Kidney tubule cell (primary cell): ENCODE results near the gene GRIN2A.
A peak's percentile ranks its signal among the peaks of the same experiment; 100 is the strongest.

ENCODE experiments used
- DNase-seq: peaks from one replicate; pipeline ENCODE4 v3.0.0-alpha.2; 2018; ENCODE audit warnings: low spot score

The GRIN2A gene

GRCh38 chr16:10031473-10031872 lies 150.8 kb downstream of the GRIN2A start:
- DNase-seq: no peak

- no peak for DNase-seq
Observed at GRCh38 chr16:10028644-10029043, 153.6 kb downstream of the GRIN2A start.

- no peak for DNase-seq
Observed at GRCh38 chr16:10027553-10027952, 154.7 kb downstream of the GRIN2A start.

DNA sequence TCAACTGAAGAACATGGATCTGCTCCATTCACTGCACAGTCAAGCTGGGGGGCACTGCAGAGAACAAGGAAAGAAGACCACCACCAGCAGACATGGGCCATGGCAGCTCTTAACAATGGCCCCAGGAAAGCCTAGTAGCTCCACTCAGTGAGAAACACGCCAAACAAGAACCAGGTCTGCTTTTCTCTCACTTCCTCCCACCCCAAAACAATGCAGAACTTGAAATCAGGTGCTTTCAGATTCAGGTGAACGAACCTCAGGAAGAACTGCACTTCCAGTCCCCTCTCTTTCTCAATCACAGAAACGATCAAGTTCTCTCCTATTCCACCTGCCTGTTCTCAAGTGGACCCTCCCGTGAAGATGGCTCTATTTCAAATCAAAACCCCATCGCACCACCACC lies 155.6 kb downstream of the GRIN2A start:
- DNase-seq: no peak

DNA sequence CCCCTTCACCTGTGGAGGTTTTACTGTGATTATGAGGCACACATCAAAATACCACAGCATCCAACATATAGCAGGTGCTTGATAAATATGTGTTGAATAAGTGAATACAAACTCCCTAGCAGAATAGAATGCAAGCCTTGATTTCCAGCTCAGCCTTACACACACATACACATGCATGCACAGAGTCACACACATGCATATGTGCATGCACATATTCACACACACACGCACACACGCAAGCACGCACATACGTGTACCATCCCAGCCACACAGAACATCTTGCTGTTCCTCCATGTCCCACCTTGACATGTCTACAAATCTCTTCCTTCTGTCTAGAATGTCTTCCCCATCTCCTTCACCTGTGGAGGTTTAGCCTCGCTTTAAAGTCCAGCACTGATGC lies 160.1 kb downstream of the GRIN2A start:
- DNase-seq: no peak

DNA sequence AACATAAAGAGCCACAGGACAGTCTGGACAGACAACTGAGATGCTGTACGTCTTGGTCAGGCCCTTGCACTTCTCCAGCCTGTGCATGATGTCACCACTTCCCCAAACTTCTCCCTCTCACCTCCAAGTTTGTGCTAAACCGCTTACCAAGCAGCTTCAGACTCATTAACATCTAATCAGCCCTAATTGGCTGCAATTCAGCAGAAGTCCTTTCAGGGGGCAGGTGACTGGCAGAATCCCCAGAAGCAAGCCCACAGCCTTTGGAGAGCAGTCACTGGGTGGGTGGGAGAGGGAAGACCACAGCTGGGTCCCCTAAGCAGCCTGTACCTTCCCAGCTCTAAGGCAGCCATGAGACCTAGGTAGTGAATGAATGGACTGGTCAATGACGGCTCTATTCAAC lies 161.4 kb downstream of the GRIN2A start:
- DNase-seq: no peak

DNA sequence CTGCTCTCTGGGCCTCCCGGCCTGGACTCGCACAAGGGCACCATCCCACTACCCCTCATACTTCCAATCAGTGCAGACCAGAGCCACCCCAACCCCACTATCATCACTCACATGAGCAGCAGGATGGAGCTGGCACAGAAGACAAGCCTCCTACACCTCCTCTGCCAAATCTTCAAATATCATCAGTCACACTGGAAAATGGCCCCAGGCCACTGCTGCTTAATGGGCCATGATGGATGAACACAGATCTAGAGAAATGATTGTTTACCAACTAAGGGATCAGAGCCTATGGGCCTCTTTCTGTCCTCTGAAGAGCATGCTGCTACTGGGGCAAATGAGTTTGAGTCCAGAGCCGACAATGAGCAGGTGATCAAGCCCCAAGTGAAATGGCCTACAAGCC lies 165.5 kb downstream of the GRIN2A start:
- DNase-seq: no peak

DNA sequence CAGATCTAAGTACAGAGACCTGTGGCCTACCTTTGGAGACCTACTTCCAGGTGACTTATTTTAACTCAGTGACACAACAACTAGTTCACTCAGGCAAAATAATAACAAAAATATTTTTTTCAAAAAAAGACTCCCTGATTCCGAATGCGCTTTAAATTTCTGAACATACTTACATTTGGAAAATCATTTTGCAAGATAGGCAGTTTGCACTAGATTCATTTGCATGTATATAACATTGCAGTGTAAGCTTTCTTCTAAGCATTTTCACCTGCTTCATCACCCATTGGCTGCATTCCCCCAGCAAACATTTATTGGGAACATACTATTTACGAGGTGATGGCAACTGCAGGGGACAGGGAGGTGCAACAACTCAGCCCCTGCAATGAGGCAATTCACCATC lies 166.8 kb downstream of the GRIN2A start:
- no peak for DNase-seq

DNA sequence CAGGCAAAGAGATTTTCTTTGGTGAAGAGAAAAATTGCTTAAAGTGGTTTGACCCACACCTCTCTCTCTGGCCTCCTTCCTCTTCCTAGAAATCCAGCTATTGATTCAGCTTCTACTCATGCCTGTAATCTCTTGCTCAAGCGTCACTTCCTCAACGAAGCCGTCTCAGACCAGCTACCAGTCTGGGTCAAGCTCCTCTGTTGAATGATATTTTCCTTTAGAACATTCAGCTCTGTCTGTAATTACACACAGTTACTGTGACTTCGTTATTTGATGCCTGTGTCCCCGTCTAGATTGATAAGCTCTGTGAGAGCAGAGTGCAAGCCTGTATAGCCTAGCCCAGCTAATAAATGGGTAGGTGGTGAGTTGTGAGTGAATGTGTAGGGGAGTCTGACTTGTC lies 168.5 kb downstream of the GRIN2A start:
- DNase-seq: no peak

- no peak for DNase-seq
Observed at GRCh38 chr16:10013364-10013763, 168.9 kb downstream of the GRIN2A start.

GRCh38 chr16:10009684-10010083 lies 172.5 kb downstream of the GRIN2A start:
- no peak for DNase-seq

DNA sequence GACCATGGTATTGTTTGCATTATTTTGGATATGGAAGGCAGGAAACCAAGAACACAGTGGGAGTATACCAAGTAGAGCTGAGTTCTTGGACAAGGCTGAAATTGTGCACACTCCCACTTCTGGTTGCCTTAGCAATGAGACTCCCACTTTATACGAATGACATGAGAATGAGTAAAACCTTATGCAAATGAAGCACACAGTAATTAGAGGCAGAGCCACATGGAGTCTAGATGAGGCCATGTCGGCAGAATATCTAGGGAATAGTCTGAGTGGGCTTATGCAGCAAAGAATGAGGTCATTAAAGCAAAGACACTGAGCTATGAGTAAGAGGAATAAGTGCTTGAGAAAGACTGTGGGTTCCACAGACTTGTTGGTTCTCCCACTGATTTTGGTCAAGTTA lies 178.7 kb downstream of the GRIN2A start:
- DNase-seq: no peak

DNA sequence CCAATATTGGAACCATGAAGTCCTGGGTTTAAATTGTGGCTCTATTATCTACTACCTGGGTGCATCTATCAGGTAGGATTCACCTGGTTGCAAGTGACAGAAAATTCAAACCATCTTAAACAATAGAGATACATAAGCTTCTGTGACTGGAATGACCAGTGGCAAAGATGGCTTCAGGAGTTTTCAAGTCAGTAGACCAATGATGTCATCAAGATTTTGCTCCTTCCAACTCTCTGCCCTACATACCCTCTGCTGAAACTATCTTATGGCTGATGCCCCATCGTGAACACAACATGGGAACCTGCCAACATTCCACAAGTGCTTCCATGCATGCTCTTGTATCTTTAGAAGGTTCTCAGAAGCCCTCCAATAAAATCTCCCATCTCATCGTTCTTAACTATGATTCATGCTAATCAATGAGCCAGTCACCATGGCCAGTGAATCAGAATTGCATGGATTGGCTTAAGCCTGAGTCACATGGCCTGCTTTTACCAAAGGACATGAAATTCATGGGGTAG lies 180.9 kb downstream of the GRIN2A start:
- peak; percentile 60 for DNase-seq

DNA sequence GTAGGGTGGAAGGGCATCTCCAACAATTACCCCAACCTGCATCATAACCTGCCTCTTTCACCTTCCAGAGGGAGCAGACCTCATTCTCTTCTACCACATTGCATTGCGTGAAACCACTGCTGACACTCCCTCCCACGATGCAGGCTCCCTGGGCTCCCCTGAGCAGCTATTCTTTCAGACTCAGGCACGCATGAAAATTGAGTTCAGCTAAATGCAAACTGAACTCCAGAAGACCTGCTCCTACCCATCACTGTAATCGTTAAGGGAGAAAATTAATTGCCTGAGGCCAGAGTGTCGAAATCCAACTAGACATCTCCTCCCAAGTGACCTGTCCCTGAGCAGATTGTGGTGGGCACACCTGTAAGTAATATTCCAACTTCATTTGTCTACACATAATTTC lies 186.0 kb downstream of the GRIN2A start:
- DNase-seq: no peak

DNA sequence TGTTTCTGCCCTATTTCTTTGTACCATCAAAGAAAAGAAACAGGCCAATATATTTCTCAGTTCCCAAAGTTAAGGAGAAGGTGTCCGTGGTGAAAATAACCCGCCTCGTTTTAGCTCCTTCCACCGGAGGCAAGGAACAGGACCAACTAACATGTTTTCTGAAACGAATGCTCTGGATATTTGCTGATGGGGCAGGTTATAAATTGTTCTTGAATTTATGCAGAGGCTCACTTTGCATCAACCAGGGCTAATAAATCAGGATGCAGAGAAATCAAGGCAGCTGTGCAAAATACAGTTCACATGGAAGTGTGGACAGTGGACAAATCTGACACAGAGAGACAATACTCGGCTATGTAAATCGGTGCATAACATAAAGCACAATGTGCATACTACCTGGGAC lies 189.8 kb downstream of the GRIN2A start:
- no peak for DNase-seq

- DNase-seq: no peak
Observed at GRCh38 chr16:9980981-9981380, 201.2 kb downstream of the GRIN2A start.

DNA sequence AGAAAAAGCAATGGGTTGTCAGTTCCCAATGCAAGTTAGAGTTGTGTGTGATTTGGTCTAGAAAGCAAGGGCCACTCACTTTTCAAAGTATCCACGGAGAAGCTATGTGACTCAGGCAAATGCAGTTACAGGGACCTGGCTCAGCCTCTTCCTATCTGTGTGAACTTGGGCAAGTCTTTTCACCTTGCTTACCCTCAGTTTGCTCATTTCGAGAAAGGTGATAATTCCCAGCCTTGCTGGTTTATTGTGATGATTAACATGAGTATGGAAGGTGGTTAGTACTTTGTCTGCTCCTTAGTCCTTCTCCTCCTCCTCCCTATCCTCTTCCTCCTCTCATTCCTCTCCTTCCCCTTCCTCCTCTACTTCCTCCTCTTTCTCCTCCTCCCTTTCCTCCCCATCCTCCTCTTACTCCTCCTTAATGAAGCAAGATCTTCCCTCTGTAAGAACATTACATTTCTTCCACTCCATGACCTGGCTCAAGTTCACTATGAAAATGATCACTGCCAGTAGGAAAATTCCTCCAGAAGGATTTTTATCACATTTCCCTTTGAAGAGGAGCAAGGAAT lies 204.0 kb downstream of the GRIN2A start:
- no peak for DNase-seq

DNA sequence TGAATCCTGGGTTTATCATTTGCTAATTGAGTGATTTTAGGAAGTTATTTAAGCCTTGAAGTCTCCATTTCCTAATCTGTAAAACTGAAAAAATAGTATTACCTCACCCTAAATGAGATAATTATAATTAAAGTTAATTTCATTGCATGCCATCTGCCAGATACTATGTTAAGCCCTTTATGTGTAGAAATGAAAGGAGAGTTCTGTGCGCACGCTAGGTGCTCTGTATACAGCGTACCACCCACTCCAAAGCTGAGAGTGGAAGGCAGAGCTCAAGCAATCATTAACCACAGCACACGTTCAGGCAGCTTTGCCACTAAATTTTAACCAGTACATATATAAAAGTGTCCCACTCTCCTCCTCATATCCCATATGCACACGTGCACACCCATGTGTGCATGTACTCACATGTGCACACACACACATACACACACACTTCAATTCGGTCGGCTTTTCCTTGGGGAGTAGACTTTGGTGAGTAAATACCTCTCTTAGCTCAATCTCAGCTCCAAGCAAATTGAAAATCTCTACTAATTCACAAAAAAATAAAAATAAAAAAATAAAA lies 204.8 kb downstream of the GRIN2A start:
- DNase-seq: no peak

GRCh38 chr16:9976601-9977000 lies 205.6 kb downstream of the GRIN2A start:
- no peak for DNase-seq

- DNase-seq: no peak
Observed at GRCh38 chr16:9971907-9972306, 210.3 kb downstream of the GRIN2A start.

GRCh38 chr16:9970796-9971195 lies 211.4 kb downstream of the GRIN2A start:
- DNase-seq: no peak

DNA sequence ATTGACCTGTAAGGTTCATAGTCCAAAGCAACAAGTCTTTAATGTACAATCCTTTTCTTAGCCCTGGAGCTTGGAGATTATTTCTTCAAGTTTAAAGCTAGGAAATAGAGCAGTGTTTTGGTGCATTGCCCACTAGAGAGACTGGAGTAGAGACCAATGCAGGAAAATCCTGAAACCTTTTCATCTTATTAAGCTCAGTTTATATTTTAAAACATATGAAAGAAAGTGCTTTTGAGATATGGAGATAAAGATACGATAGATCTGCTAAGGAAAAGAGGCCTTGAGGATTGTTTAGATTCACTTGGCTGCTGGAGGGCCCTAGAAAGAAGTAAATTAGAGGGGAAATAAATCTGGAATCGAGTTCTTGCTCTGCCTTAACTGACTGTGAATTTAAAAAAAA lies 212.0 kb downstream of the GRIN2A start:
- DNase-seq: no peak

DNA sequence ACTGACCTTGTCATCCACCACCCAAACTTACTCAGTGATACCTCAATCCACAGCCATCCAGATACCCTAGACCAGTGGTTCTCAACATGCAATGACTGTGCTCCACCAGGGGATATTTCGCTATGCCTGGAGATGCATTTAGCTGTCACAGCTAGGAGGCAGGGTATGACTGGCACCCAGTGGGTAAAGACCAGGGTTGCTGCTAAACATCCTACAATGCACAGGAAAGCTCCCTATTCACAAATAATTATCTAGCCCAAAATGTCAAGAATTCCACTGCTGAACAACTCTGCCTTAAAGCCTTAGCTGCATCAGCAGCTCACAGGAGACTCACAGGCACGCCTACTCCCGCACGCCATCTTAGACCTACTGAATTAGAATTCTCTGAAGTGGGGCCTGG lies 212.6 kb downstream of the GRIN2A start:
- no peak for DNase-seq

DNA sequence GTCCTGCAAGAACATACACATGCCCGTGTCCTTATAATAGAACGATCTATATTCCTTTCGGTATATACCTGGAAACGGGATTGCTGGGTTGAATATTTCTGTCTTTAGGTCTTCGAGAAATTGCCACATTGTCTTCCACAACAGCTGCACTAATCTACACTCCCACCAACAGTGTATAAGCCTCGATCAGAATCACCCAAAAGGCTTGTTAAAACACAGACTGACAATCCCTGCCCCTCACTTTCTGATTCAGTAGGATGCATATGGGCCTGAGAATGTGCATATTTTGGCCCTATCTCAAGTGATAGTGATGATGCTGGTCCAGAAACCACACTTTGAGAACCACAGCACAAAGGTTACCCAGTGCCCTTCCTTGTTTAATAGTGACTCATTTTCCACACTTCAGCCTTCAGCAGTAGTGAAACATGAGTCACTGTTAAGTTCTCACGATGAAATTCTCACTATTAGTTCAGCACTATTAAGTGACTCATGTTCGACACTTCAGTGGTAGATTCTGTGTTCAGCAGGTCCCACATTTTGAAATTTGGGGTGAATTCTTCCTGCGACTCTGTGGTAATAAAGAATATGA lies 215.6 kb downstream of the GRIN2A start:
- peak; percentile 88 for DNase-seq
